C4-2B (cell line): ENCODE data around the gene WNT5A.

Source experiments
- H3K27ac ChIP-seq: fragments of 450-650 bp; 2 replicates; pipeline ENCODE4 v1.5.1; 2017
- CTCF ChIP-seq: fragments of 450-650 bp; conservative IDR thresholded peaks from 2 replicates; pipeline ENCODE4 v1.5.1; 2017; ENCODE audit warnings: mild to moderate bottlenecking
- ZFX ChIP-seq: fragments of 450-650 bp; IDR thresholded peaks from 2 replicates; pipeline ENCODE4 v1.6.1; 2017

WNT5A gene

GRCh38 chr3:55469957-55470526 is 17.1 kb downstream of the WNT5A start:
- no peak overlapping the region for H3K27ac ChIP-seq
- no peak for TF ChIP-seq ZFX
- no peak for TF ChIP-seq CTCF

DNA sequence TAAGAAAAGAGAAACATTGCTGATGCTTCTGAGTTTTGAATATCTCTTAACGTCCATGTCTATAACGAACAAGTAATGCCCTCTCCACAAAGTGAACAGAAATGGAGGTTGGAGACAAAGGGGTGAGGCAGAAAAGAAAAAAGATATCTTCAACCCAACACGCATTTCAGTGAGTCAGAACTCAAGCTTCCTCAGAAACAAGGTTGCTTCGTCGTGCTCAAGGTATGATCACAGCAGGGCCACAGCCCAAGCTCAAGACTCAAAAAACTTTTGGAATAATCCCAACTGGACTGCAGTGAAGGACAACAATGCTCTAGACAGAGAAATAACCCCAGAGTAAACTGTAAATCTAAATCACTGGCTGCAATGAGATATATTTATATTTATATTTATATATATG is 18.9 kb downstream of the WNT5A start:
- TF ChIP-seq CTCF: no peak
- TF ChIP-seq ZFX: no peak
- no peak overlapping the region for H3K27ac ChIP-seq

DNA sequence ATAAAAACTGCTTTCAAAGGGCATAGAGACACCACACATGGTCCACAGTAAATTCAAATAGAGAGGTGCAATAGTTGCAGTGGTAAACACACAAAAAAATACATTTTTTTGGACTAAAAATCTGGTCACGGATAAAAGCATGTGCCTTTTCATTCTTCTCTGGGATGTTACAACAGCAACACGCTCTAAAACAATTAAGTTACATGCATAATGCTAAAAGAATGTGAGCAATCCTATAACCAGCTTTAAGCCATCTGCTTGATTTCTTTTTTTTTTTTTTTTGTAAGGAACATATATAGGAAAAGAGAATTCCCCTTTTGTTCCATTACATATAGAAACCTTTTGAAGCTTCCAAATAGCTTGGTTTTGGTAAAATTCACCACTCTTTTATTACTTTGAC is 20.0 kb downstream of the WNT5A start:
- no peak overlapping the region for H3K27ac ChIP-seq
- TF ChIP-seq ZFX: no peak
- no peak for TF ChIP-seq CTCF

DNA sequence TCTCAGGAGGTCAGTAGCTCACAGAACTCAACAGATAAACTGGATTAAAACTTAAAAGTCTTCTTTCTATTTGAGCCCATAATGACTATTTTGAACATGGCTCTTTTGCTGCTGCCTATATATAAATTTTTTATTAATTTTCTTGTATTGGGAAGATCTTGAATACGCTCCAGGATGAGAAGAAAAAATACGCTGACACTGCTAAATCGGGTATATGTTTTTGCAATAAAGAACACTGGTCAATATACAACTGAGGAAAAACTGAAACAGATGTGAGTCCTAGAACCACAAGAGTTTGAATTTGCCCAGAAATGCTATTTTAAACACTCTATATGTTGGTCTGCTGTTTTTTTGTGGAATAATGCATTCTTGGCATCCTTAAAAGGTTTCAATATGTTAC is 20.6 kb downstream of the WNT5A start:
- TF ChIP-seq CTCF (no peak), ZFX (no peak)
- no peak overlapping the region for H3K27ac ChIP-seq

DNA sequence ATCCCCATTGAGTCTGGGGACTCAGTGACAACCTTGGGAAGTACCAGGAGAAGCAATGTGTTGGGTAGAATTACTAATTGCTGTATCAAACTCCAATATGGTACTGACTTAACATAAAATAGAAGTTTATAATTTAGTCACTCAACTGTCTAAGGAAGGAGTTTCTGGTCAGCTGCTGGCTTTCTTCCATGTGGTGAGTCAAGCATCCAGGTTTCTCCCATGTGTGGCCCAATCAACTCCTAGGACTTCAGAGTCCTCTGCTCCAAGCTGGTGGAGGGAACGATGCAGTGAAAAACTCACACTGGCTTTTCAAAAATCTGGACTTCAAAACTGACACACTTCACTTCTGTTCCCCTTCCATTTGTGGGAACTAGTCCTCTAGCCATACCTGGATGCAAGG is 25.2 kb downstream of the WNT5A start:
- H3K27ac ChIP-seq: no peak overlapping the region
- no peak for TF ChIP-seq ZFX
- no peak for TF ChIP-seq CTCF

DNA sequence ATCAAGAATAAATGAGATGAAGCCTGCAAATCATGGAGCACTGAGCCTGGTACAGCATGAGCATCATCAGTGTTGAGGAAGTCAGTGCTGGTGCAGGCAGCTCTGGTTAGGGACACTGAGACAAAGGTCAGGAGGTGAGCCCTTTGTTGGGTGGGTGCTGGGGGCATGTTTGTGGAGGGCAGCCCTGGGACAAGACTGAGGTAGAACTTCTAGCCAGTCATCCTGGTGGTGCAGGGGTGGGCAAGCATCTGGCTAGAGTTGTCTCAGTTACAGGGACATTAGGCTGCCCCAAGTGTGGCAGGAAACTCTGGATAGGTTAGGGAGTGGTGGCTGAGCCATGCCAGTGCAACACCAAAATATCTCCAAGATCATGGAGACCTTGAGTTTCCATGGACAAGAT is 27.3 kb downstream of the WNT5A start:
- TF ChIP-seq CTCF: no peak
- no peak for TF ChIP-seq ZFX
- H3K27ac ChIP-seq: no peak overlapping the region

DNA sequence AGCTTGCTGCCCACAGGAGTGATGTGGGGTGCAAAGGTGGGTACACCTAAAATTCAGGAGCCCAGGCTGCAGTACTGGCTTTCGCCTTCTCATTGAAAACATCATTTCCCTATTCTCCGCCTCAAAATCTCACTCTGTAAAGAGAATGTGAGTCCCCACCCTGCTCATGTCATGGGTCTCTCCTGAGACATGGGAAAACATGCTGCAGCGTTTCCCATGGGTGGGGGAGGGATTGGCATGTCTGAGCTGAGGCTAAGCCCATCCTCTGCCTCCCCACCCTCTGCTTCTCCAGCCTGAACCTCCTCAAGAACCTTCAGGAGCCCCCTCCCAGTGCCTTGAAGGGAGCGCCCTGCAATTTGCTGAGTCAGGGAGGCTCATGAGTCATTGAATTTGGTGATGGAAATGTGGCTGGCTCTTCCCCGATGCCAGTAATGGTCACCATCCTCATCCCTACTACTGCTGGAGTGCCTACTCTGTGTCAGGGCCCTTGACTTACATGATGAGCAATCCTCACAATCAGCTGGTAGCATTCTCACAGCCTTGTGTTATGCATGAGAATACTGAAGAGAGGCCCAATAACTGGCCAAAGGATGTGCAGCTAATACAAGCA is 28.8 kb downstream of the WNT5A start:
- no peak overlapping the region for H3K27ac ChIP-seq
- TF ChIP-seq CTCF (no peak), ZFX (no peak)
